ENCODE data around the gene SLC4A2. TPM values are rescaled to one million over a fixed set of nuclear protein-coding genes. Genes with fewer than 3 reads are reported as not detected.

SLC4A2 gene
- total RNA-seq, 2 donors from 2014 or later, result 55.3 to 114 TPM

GRCh38 chr7:151091431-151091830, 32.0 kb downstream of the SLC4A2 start:
- no peaks in the 10 kb centered on the region for H3K36me3 ChIP-seq
- peaks cover 4 to 43% of the 10 kb centered on the region in 2 donors for H3K4me1 ChIP-seq
- no peak for DNase-seq (ENCODE audit: low spot score)
- H3K9me3 ChIP-seq, result no peaks in the 10 kb centered on the region
- no peak overlapping the region for H3K4me3 ChIP-seq
- no peak overlapping the region for H3K27ac ChIP-seq
- H3K27me3 ChIP-seq, result no peaks in the 10 kb centered on the region
- TF ChIP-seq CTCF (IDR thresholded peaks at IDR 0.05), result peak in 1 of 2 donors; percentile 47

- Histone ChIP-seq H3K9me3 (no peaks in the 10 kb centered on the region), H3K36me3 (no peaks in the 10 kb centered on the region), H3K4me1 (peaks cover 4 to 43% of the 10 kb centered on the region in 2 donors), H3K4me3 (no peak overlapping the region), H3K27ac (no peak overlapping the region), H3K27me3 (no peaks in the 10 kb centered on the region)
- no peak for DNase-seq (ENCODE audit: low spot score)
- TF ChIP-seq CTCF (IDR thresholded peaks at IDR 0.05), result no peak
These were observed 32.6 kb downstream of the SLC4A2 start for GRCh38 chr7:151091988-151092387.

- Histone ChIP-seq H3K36me3 (no peaks in the 10 kb centered on the region), H3K4me1 (peaks cover 0 to 30% of the 10 kb centered on the region in 2 donors), H3K27ac (no peak overlapping the region), H3K27me3 (no peaks in the 10 kb centered on the region), H3K4me3 (no peak overlapping the region), H3K9me3 (no peaks in the 10 kb centered on the region)
- no peak for TF ChIP-seq CTCF (IDR thresholded peaks at IDR 0.05)
- no peak for DNase-seq (ENCODE audit: low spot score)
These were observed 34.4 kb downstream of the SLC4A2 start for GRCh38 chr7:151093748-151094147.

GRCh38 chr7:151094675-151095074, 35.3 kb downstream of the SLC4A2 start:
- H3K27me3 ChIP-seq, result no peaks in the 10 kb centered on the region
- no peaks in the 10 kb centered on the region for H3K36me3 ChIP-seq
- no peak overlapping the region for H3K27ac ChIP-seq
- H3K4me1 ChIP-seq, result peaks cover 0 to 26% of the 10 kb centered on the region in 2 donors
- H3K9me3 ChIP-seq, result no peaks in the 10 kb centered on the region
- DNase-seq (ENCODE audit: low spot score), result no peak
- no peak for TF ChIP-seq CTCF (IDR thresholded peaks at IDR 0.05)
- H3K4me3 ChIP-seq, result no peak overlapping the region

GRCh38 chr7:151095123-151095797, 35.9 kb downstream of the SLC4A2 start:
- no peak overlapping the region for H3K27ac ChIP-seq
- H3K4me3 ChIP-seq, result no peak overlapping the region
- no peaks in the 10 kb centered on the region for H3K27me3 ChIP-seq
- no peaks in the 10 kb centered on the region for H3K9me3 ChIP-seq
- no peak for TF ChIP-seq CTCF (IDR thresholded peaks at IDR 0.05)
- DNase-seq (ENCODE audit: low spot score), result no peak
- no peaks in the 10 kb centered on the region for H3K36me3 ChIP-seq
- H3K4me1 ChIP-seq, result peaks cover 0 to 26% of the 10 kb centered on the region in 2 donors
